Measurements from ENCODE around the gene CPA3.

The CPA3 gene

GRCh38 chr3:148916132-148916531 lies 51.0 kb downstream of the CPA3 start:
- no peak for ATAC-seq (replicated peaks)
- Mint-ChIP-seq H3K36me3 (no peaks in the 10 kb centered on the region), H3K9me3 (peaks cover 0 to 4% of the 10 kb centered on the region in 2 donors), H3K4me3 (no peak overlapping the region), H3K4me1 (no peaks in the 10 kb centered on the region), H3K27ac (no peak overlapping the region), H3K27me3 (peaks cover 4 to 6% of the 10 kb centered on the region in 2 donors)
- DNase-seq: no peak

GRCh38 chr3:148922467-148922866 lies 57.4 kb downstream of the CPA3 start:
- Mint-ChIP-seq H3K9me3 (peaks cover 4 to 6% of the 10 kb centered on the region in 2 donors), H3K27me3 (peaks cover 0 to 6% of the 10 kb centered on the region in 2 donors), H3K4me1 (no peaks in the 10 kb centered on the region), H3K36me3 (no peaks in the 10 kb centered on the region), H3K4me3 (no peak overlapping the region), H3K27ac (no peak overlapping the region)
- ATAC-seq (replicated peaks) (no peak), DNase-seq (no peak)

- no peak for ATAC-seq (replicated peaks)
- no peak overlapping the region for H3K4me3 Mint-ChIP-seq
- H3K27me3 Mint-ChIP-seq: peaks cover 0 to 6% of the 10 kb centered on the region in 2 donors
- no peak for DNase-seq
- no peak overlapping the region for H3K27ac Mint-ChIP-seq
- H3K4me1 Mint-ChIP-seq: no peaks in the 10 kb centered on the region
- no peaks in the 10 kb centered on the region for H3K36me3 Mint-ChIP-seq
- peaks cover 4% of the 10 kb centered on the region in 2 donors for H3K9me3 Mint-ChIP-seq
Measured at GRCh38 chr3:148923592-148923991, 58.5 kb downstream of the CPA3 start.

GRCh38 chr3:148924562-148924961 lies 59.5 kb downstream of the CPA3 start:
- Mint-ChIP-seq H3K4me3 (no peak overlapping the region), H3K9me3 (peaks cover 4% of the 10 kb centered on the region in 2 donors), H3K4me1 (no peaks in the 10 kb centered on the region), H3K27me3 (peaks cover 0 to 6% of the 10 kb centered on the region in 2 donors), H3K27ac (no peak overlapping the region), H3K36me3 (no peaks in the 10 kb centered on the region)
- DNase-seq (no peak), ATAC-seq (replicated peaks) (no peak)

- Mint-ChIP-seq H3K4me3 (no peak overlapping the region), H3K36me3 (no peaks in the 10 kb centered on the region), H3K4me1 (no peaks in the 10 kb centered on the region), H3K9me3 (peaks cover 3 to 4% of the 10 kb centered on the region in 2 donors), H3K27me3 (peaks cover 0 to 6% of the 10 kb centered on the region in 2 donors), H3K27ac (no peak overlapping the region)
- DNase-seq: no peak
- ATAC-seq (replicated peaks): no peak
Measured at GRCh38 chr3:148925845-148926244, 60.7 kb downstream of the CPA3 start.

- DNase-seq (no peak), ATAC-seq (replicated peaks) (no peak)
- H3K27me3 Mint-ChIP-seq: peaks cover 6 to 19% of the 10 kb centered on the region in 2 donors
- H3K36me3 Mint-ChIP-seq: no peaks in the 10 kb centered on the region
- H3K4me1 Mint-ChIP-seq: no peaks in the 10 kb centered on the region
- no peak overlapping the region for H3K27ac Mint-ChIP-seq
- no peak overlapping the region for H3K4me3 Mint-ChIP-seq
- no peaks in the 10 kb centered on the region for H3K9me3 Mint-ChIP-seq
Measured at GRCh38 chr3:148930752-148931151, 65.7 kb downstream of the CPA3 start.

- H3K27ac Mint-ChIP-seq: no peak overlapping the region
- no peaks in the 10 kb centered on the region for H3K4me1 Mint-ChIP-seq
- ATAC-seq (replicated peaks) (no peak), DNase-seq (no peak)
- H3K36me3 Mint-ChIP-seq: no peaks in the 10 kb centered on the region
- peaks cover 8 to 19% of the 10 kb centered on the region in 2 donors for H3K27me3 Mint-ChIP-seq
- no peak overlapping the region for H3K4me3 Mint-ChIP-seq
- H3K9me3 Mint-ChIP-seq: no peaks in the 10 kb centered on the region
Measured at GRCh38 chr3:148931574-148931973, 66.5 kb downstream of the CPA3 start.

GRCh38 chr3:148932972-148933371 lies 67.9 kb downstream of the CPA3 start:
- no peak for DNase-seq
- no peak overlapping the region for H3K4me3 Mint-ChIP-seq
- peaks cover 20 to 32% of the 10 kb centered on the region in 2 donors for H3K27me3 Mint-ChIP-seq
- no peak overlapping the region for H3K27ac Mint-ChIP-seq
- no peaks in the 10 kb centered on the region for H3K4me1 Mint-ChIP-seq
- H3K9me3 Mint-ChIP-seq: no peaks in the 10 kb centered on the region
- H3K36me3 Mint-ChIP-seq: no peaks in the 10 kb centered on the region
- ATAC-seq (replicated peaks): no peak

- no peaks in the 10 kb centered on the region for H3K9me3 Mint-ChIP-seq
- DNase-seq (no peak), ATAC-seq (replicated peaks) (no peak)
- H3K27me3 Mint-ChIP-seq: peaks cover 29 to 30% of the 10 kb centered on the region in 2 donors
- H3K36me3 Mint-ChIP-seq: no peaks in the 10 kb centered on the region
- no peak overlapping the region for H3K27ac Mint-ChIP-seq
- no peak overlapping the region for H3K4me3 Mint-ChIP-seq
- H3K4me1 Mint-ChIP-seq: no peaks in the 10 kb centered on the region
Measured at GRCh38 chr3:148937467-148938255, 72.6 kb downstream of the CPA3 start.

GRCh38 chr3:148938306-148938705 lies 73.2 kb downstream of the CPA3 start:
- peaks cover 22 to 30% of the 10 kb centered on the region in 2 donors for H3K27me3 Mint-ChIP-seq
- ATAC-seq (replicated peaks) (no peak), DNase-seq (no peak)
- H3K27ac Mint-ChIP-seq: no peak overlapping the region
- no peaks in the 10 kb centered on the region for H3K9me3 Mint-ChIP-seq
- no peak overlapping the region for H3K4me3 Mint-ChIP-seq
- H3K4me1 Mint-ChIP-seq: no peaks in the 10 kb centered on the region
- H3K36me3 Mint-ChIP-seq: no peaks in the 10 kb centered on the region

- DNase-seq (no peak), ATAC-seq (replicated peaks) (no peak)
- Mint-ChIP-seq H3K36me3 (no peaks in the 10 kb centered on the region), H3K4me3 (no peak overlapping the region), H3K4me1 (peaks cover 0 to 2% of the 10 kb centered on the region in 2 donors), H3K27ac (no peak overlapping the region), H3K27me3 (peaks cover 21 to 30% of the 10 kb centered on the region in 2 donors), H3K9me3 (no peaks in the 10 kb centered on the region)
Measured at GRCh38 chr3:148938936-148939335, 73.8 kb downstream of the CPA3 start.

GRCh38 chr3:148940983-148941382 lies 75.9 kb downstream of the CPA3 start:
- Mint-ChIP-seq H3K9me3 (no peaks in the 10 kb centered on the region), H3K4me1 (peaks cover 0 to 2% of the 10 kb centered on the region in 2 donors), H3K27ac (no peak overlapping the region), H3K4me3 (no peak overlapping the region), H3K27me3 (peaks cover 21 to 27% of the 10 kb centered on the region in 2 donors), H3K36me3 (no peaks in the 10 kb centered on the region)
- ATAC-seq (replicated peaks) (no peak), DNase-seq (no peak)

GRCh38 chr3:148943506-148944205 lies 78.6 kb downstream of the CPA3 start:
- Mint-ChIP-seq H3K27ac (no peak overlapping the region), H3K9me3 (no peaks in the 10 kb centered on the region), H3K36me3 (no peaks in the 10 kb centered on the region), H3K27me3 (peaks cover 6 to 11% of the 10 kb centered on the region in 2 donors), H3K4me3 (no peak overlapping the region), H3K4me1 (peaks cover 0 to 2% of the 10 kb centered on the region in 2 donors)
- ATAC-seq (replicated peaks): peak; percentile 92 to 98
- DNase-seq: peak; percentile 9

GRCh38 chr3:148945116-148945515 lies 80.0 kb downstream of the CPA3 start:
- ATAC-seq (replicated peaks): no peak
- H3K9me3 Mint-ChIP-seq: no peaks in the 10 kb centered on the region
- peaks cover 0 to 2% of the 10 kb centered on the region in 2 donors for H3K4me1 Mint-ChIP-seq
- H3K36me3 Mint-ChIP-seq: no peaks in the 10 kb centered on the region
- H3K27me3 Mint-ChIP-seq: peaks cover under 1 to 5% of the 10 kb centered on the region in 2 donors
- no peak overlapping the region for H3K27ac Mint-ChIP-seq
- DNase-seq: no peak
- H3K4me3 Mint-ChIP-seq: no peak overlapping the region

Data from stimulated activated naive B cell treated with anti-CD40 and anti-IgM and Interleukin-4, amounts not matched to agents 10 μg/mL and 1 μg/mL and 100 μg/mL, for 72 hours (primary cell).